ENCODE measurements around the gene TRIM29.

TRIM29 gene

GRCh38 chr11:120086651-120087050 lies 51.3 kb downstream of the TRIM29 start:
- H4K91ac ChIP-seq (ENCODE audit: low read length): no peak overlapping the region
- no peak overlapping the region for H2BK15ac ChIP-seq (ENCODE audit: low read depth, poor library complexity, severe bottlenecking)
- H3K18ac ChIP-seq (ENCODE audit: low read depth in 1 of 2, low read length in 2 of 2): no peak overlapping the region
- H3K27ac ChIP-seq (ENCODE audit: low read length, poor library complexity, severe bottlenecking): no peak overlapping the region
- H3K27me3 ChIP-seq (ENCODE audit: control insufficient read depth in 1 of 2, insufficient read depth in 1 of 2, low read length in 2 of 2): peaks cover 12 to 29% of the 10 kb centered on the region in 2 experiments
- no peak overlapping the region for H3K4me3 ChIP-seq (ENCODE audit: insufficient read depth in 1 of 2, low read depth in 1 of 2, low read length in 2 of 2)
- H3K14ac ChIP-seq (ENCODE audit: low read length in 2 of 2): no peak overlapping the region
- H4K8ac ChIP-seq (ENCODE audit: low read length): no peak overlapping the region
- H3K4me2 ChIP-seq (ENCODE audit: low read length, poor library complexity, severe bottlenecking): no peak overlapping the region
- peaks cover 2% of the 10 kb centered on the region for H3K9me3 ChIP-seq (ENCODE audit: control insufficient read depth, low read length)
- DNase-seq: no peak
- H3K9ac ChIP-seq (ENCODE audit: low read length): no peak overlapping the region
- no peaks in the 10 kb centered on the region for H3K79me1 ChIP-seq (replicated peaks; ENCODE audit: low read length, poor library complexity, severe bottlenecking)
- H2AK5ac ChIP-seq (ENCODE audit: low read length, severe bottlenecking): no peak overlapping the region
- H3K4me1 ChIP-seq (ENCODE audit: control insufficient read depth, insufficient read depth, low read depth, low read length): no peaks in the 10 kb centered on the region
- no peak overlapping the region for H2AFZ ChIP-seq (ENCODE audit: low read depth, low read length)
- no peaks in the 10 kb centered on the region for H3K36me3 ChIP-seq (ENCODE audit: control insufficient read depth in 1 of 2, insufficient read depth in 2 of 2, low read depth in 1 of 2, low read length in 2 of 2)
- no peak overlapping the region for H3K4ac ChIP-seq (ENCODE audit: low read depth in 1 of 2, low read length in 2 of 2)
- no peak overlapping the region for H3K23ac ChIP-seq (ENCODE audit: low read length in 2 of 2)
- WGBS: 83% methylated on average over 8 of the region's 9 CpGs
- H2BK5ac ChIP-seq (ENCODE audit: low read depth, low read length, poor library complexity, severe bottlenecking): no peak overlapping the region
- H2BK120ac ChIP-seq (ENCODE audit: low read depth, low read length): no peak overlapping the region
- H2BK12ac ChIP-seq (ENCODE audit: low read length in 2 of 2): no peak overlapping the region

GRCh38 chr11:120079750-120080610 lies 57.9 kb downstream of the TRIM29 start:
- Histone ChIP-seq H3K27ac (ENCODE audit: low read length, poor library complexity, severe bottlenecking) (no peak overlapping the region), H2BK5ac (ENCODE audit: low read depth, low read length, poor library complexity, severe bottlenecking) (no peak overlapping the region), H2BK120ac (ENCODE audit: low read depth, low read length) (no peak overlapping the region), H3K9ac (ENCODE audit: low read length) (no peak overlapping the region), H2BK15ac (ENCODE audit: low read depth, poor library complexity, severe bottlenecking) (no peak overlapping the region), H2AK5ac (ENCODE audit: low read length, severe bottlenecking) (no peak overlapping the region), H3K36me3 (ENCODE audit: control insufficient read depth in 1 of 2, insufficient read depth in 2 of 2, low read depth in 1 of 2, low read length in 2 of 2) (no peaks in the 10 kb centered on the region), H3K4me2 (ENCODE audit: low read length, poor library complexity, severe bottlenecking) (no peak overlapping the region), H3K14ac (ENCODE audit: low read length in 2 of 2) (no peak overlapping the region), H2BK12ac (ENCODE audit: low read length in 2 of 2) (no peak overlapping the region), H4K91ac (ENCODE audit: low read length) (no peak overlapping the region), H3K23ac (ENCODE audit: low read length in 2 of 2) (no peak overlapping the region), H4K8ac (ENCODE audit: low read length) (no peak overlapping the region), H3K79me1 (replicated peaks; ENCODE audit: low read length, poor library complexity, severe bottlenecking) (no peaks in the 10 kb centered on the region), H3K4ac (ENCODE audit: low read depth in 1 of 2, low read length in 2 of 2) (no peak overlapping the region), H3K18ac (ENCODE audit: low read depth in 1 of 2, low read length in 2 of 2) (no peak overlapping the region), H3K4me1 (ENCODE audit: control insufficient read depth, insufficient read depth, low read depth, low read length) (no peaks in the 10 kb centered on the region), H2AFZ (ENCODE audit: low read depth, low read length) (no peak overlapping the region), H3K4me3 (ENCODE audit: insufficient read depth in 1 of 2, low read depth in 1 of 2, low read length in 2 of 2) (no peak overlapping the region), H3K9me3 (ENCODE audit: control insufficient read depth, low read length) (peaks cover 2% of the 10 kb centered on the region), H3K27me3 (ENCODE audit: control insufficient read depth in 1 of 2, insufficient read depth in 1 of 2, low read length in 2 of 2) (peaks cover 9 to 49% of the 10 kb centered on the region in 2 experiments)
- DNase-seq: no peak
- WGBS: 52% methylated on average over 16 of the region's 18 CpGs

- no peak overlapping the region for H3K27ac ChIP-seq (ENCODE audit: low read length, poor library complexity, severe bottlenecking)
- no peak for DNase-seq
- no peak overlapping the region for H3K4me2 ChIP-seq (ENCODE audit: low read length, poor library complexity, severe bottlenecking)
- H4K91ac ChIP-seq (ENCODE audit: low read length): no peak overlapping the region
- H3K9me3 ChIP-seq (ENCODE audit: control insufficient read depth, low read length): peaks cover 2% of the 10 kb centered on the region
- no peak overlapping the region for H2BK120ac ChIP-seq (ENCODE audit: low read depth, low read length)
- H2BK12ac ChIP-seq (ENCODE audit: low read length in 2 of 2): no peak overlapping the region
- no peak overlapping the region for H4K8ac ChIP-seq (ENCODE audit: low read length)
- no peaks in the 10 kb centered on the region for H3K4me1 ChIP-seq (ENCODE audit: control insufficient read depth, insufficient read depth, low read depth, low read length)
- no peak overlapping the region for H2BK5ac ChIP-seq (ENCODE audit: low read depth, low read length, poor library complexity, severe bottlenecking)
- H3K79me1 ChIP-seq (replicated peaks; ENCODE audit: low read length, poor library complexity, severe bottlenecking): no peaks in the 10 kb centered on the region
- no peak overlapping the region for H3K4ac ChIP-seq (ENCODE audit: low read depth in 1 of 2, low read length in 2 of 2)
- H3K18ac ChIP-seq (ENCODE audit: low read depth in 1 of 2, low read length in 2 of 2): no peak overlapping the region
- H3K14ac ChIP-seq (ENCODE audit: low read length in 2 of 2): no peak overlapping the region
- peaks cover 9 to 63% of the 10 kb centered on the region in 2 experiments for H3K27me3 ChIP-seq (ENCODE audit: control insufficient read depth in 1 of 2, insufficient read depth in 1 of 2, low read length in 2 of 2)
- no peak overlapping the region for H3K9ac ChIP-seq (ENCODE audit: low read length)
- no peak overlapping the region for H2AFZ ChIP-seq (ENCODE audit: low read depth, low read length)
- H3K23ac ChIP-seq (ENCODE audit: low read length in 2 of 2): no peak overlapping the region
- H2AK5ac ChIP-seq (ENCODE audit: low read length, severe bottlenecking): no peak overlapping the region
- H2BK15ac ChIP-seq (ENCODE audit: low read depth, poor library complexity, severe bottlenecking): no peak overlapping the region
- no peak overlapping the region for H3K4me3 ChIP-seq (ENCODE audit: insufficient read depth in 1 of 2, low read depth in 1 of 2, low read length in 2 of 2)
- 64% methylated on average over 3 of the region's 5 CpGs for WGBS
- H3K36me3 ChIP-seq (ENCODE audit: control insufficient read depth in 1 of 2, insufficient read depth in 2 of 2, low read depth in 1 of 2, low read length in 2 of 2): no peaks in the 10 kb centered on the region
Observed at GRCh38 chr11:120078397-120078796, 59.5 kb downstream of the TRIM29 start.

- no peak overlapping the region for H3K4me3 ChIP-seq (ENCODE audit: insufficient read depth in 1 of 2, low read depth in 1 of 2, low read length in 2 of 2)
Observed at GRCh38 chr11:120074076-120074475, 63.8 kb downstream of the TRIM29 start.

More at GRCh38 chr11:120074076-120074475, 63.8 kb downstream of the TRIM29 start:
- no peak overlapping the region for H4K91ac ChIP-seq (ENCODE audit: low read length)
- no peak overlapping the region for H3K4me2 ChIP-seq (ENCODE audit: low read length, poor library complexity, severe bottlenecking)
- no peak overlapping the region for H2BK120ac ChIP-seq (ENCODE audit: low read depth, low read length)
- no peak overlapping the region for H3K4ac ChIP-seq (ENCODE audit: low read depth in 1 of 2, low read length in 2 of 2)
- 94% methylated on average over 3 of the region's 3 CpGs for WGBS
- H3K27me3 ChIP-seq (ENCODE audit: control insufficient read depth in 1 of 2, insufficient read depth in 1 of 2, low read length in 2 of 2): peaks cover 7 to 69% of the 10 kb centered on the region in 2 experiments
- no peak overlapping the region for H3K27ac ChIP-seq (ENCODE audit: low read length, poor library complexity, severe bottlenecking)
- H3K9me3 ChIP-seq (ENCODE audit: control insufficient read depth, low read length): no peaks in the 10 kb centered on the region
- H2BK15ac ChIP-seq (ENCODE audit: low read depth, poor library complexity, severe bottlenecking): no peak overlapping the region
- no peak overlapping the region for H2BK5ac ChIP-seq (ENCODE audit: low read depth, low read length, poor library complexity, severe bottlenecking)
- H2AFZ ChIP-seq (ENCODE audit: low read depth, low read length): no peak overlapping the region
- H3K23ac ChIP-seq (ENCODE audit: low read length in 2 of 2): no peak overlapping the region
- H3K79me1 ChIP-seq (replicated peaks; ENCODE audit: low read length, poor library complexity, severe bottlenecking): no peaks in the 10 kb centered on the region
- H3K4me1 ChIP-seq (ENCODE audit: control insufficient read depth, insufficient read depth, low read depth, low read length): no peaks in the 10 kb centered on the region
- no peak for DNase-seq
- no peak overlapping the region for H3K14ac ChIP-seq (ENCODE audit: low read length in 2 of 2)
- H3K36me3 ChIP-seq (ENCODE audit: control insufficient read depth in 1 of 2, insufficient read depth in 2 of 2, low read depth in 1 of 2, low read length in 2 of 2): no peaks in the 10 kb centered on the region
- no peak overlapping the region for H4K8ac ChIP-seq (ENCODE audit: low read length)
- H3K18ac ChIP-seq (ENCODE audit: low read depth in 1 of 2, low read length in 2 of 2): no peak overlapping the region
- H2AK5ac ChIP-seq (ENCODE audit: low read length, severe bottlenecking): no peak overlapping the region
- H3K9ac ChIP-seq (ENCODE audit: low read length): no peak overlapping the region
- no peak overlapping the region for H2BK12ac ChIP-seq (ENCODE audit: low read length in 2 of 2)
